HUES64 (cell line): ENCODE data around the gene MPZL1.
"Not testable (repeated sequence)": the region's sequence is repeated elsewhere in the genome, so short reads cannot be mapped to it uniquely, and the experiment has no call there.

ENCODE experiments used
- H3K27ac ChIP-seq: 2 replicates; pipeline ENCODE4 v1.7.0; 2013; ENCODE audit warnings: low read depth, low read length, inconsistent platforms
- H3K27me3 ChIP-seq: 2 replicates; pipeline ENCODE4 v1.6.1; 2013; ENCODE audit warnings: mild to moderate bottlenecking, low read length; ENCODE audit not compliant: insufficient read depth
- H3K36me3 ChIP-seq: 2 replicates; pipeline ENCODE4 v1.6.1; 2013; ENCODE audit warnings: mild to moderate bottlenecking, low read length; ENCODE audit not compliant: insufficient read depth
- H3K4me1 ChIP-seq: 2 replicates; pipeline ENCODE4 v1.6.1; 2013; ENCODE audit warnings: mild to moderate bottlenecking, low read length, moderate library complexity; ENCODE audit not compliant: insufficient read depth
- H3K4me3 ChIP-seq: 2 replicates; pipeline ENCODE4 v1.5.1; 2013; ENCODE audit warnings: mild to moderate bottlenecking, low read length, moderate library complexity
- H3K9ac ChIP-seq: 2 replicates; pipeline ENCODE4 v1.6.1; 2013; ENCODE audit warnings: mild to moderate bottlenecking, low read depth, low read length
- H3K9me3 ChIP-seq: 2 replicates; pipeline ENCODE4 v1.6.1; 2013; ENCODE audit warnings: low read depth, low read length; ENCODE audit not compliant: insufficient read depth
- WGBS: fragments of 150-250, 120-280 bp; methylation state at CpG from one replicate; pipeline ENCODE4 v1.1.7; 2013; ENCODE audit warnings: missing lambda C conversion rate; 5-methylcytosine and 5-hydroxymethylcytosine counted together

The MPZL1 gene

GRCh38 chr1:167710836-167711235 is 10.9 kb upstream of the MPZL1 start:
- H3K9ac ChIP-seq, result no peak overlapping the region
- no peaks in the 10 kb centered on the region for H3K9me3 ChIP-seq
- H3K27me3 ChIP-seq, result peaks cover 24% of the 10 kb centered on the region
- no peak overlapping the region for H3K4me3 ChIP-seq
- no peaks in the 10 kb centered on the region for H3K36me3 ChIP-seq
- 67% methylated on average over 1 of the region's 1 CpG for WGBS
- no peak overlapping the region for H3K27ac ChIP-seq
- peaks cover 14% of the 10 kb centered on the region for H3K4me1 ChIP-seq

- WGBS, result 92% methylated on average over 3 of the region's 3 CpGs
- peaks cover 24% of the 10 kb centered on the region for H3K27me3 ChIP-seq
- H3K9me3 ChIP-seq, result no peaks in the 10 kb centered on the region
- peaks cover 5% of the 10 kb centered on the region; the same call in 1 of the 2 replicates for H3K4me1 ChIP-seq
- H3K36me3 ChIP-seq, result no peaks in the 10 kb centered on the region
- no peak overlapping the region for H3K9ac ChIP-seq
- no peak overlapping the region for H3K27ac ChIP-seq
- no peak overlapping the region for H3K4me3 ChIP-seq
Measured at GRCh38 chr1:167711797-167712196, 10.0 kb upstream of the MPZL1 start.

GRCh38 chr1:167713330-167714081 is 8.3 kb upstream of the MPZL1 start:
- Histone ChIP-seq H3K27me3 (peaks cover 24% of the 10 kb centered on the region), H3K4me1 (no peaks in the 10 kb centered on the region), H3K36me3 (no peaks in the 10 kb centered on the region), H3K9ac (peak overlapping the region; percentile 81), H3K4me3 (peak overlapping the region; percentile 77), H3K27ac (no peak overlapping the region), H3K9me3 (no peaks in the 10 kb centered on the region)
- whole genome bisulfite sequencing, result 2% methylated on average over 30 of the region's 31 CpGs

- no peaks in the 10 kb centered on the region for H3K36me3 ChIP-seq
- no peak overlapping the region for H3K27ac ChIP-seq
- H3K9me3 ChIP-seq, result no peaks in the 10 kb centered on the region
- peaks cover 24% of the 10 kb centered on the region for H3K27me3 ChIP-seq
- WGBS, result under 1% methylated on average over 28 of the region's 28 CpGs
- peak overlapping the region; percentile 77 for H3K4me3 ChIP-seq
- H3K4me1 ChIP-seq, result peaks cover 4% of the 10 kb centered on the region
- H3K9ac ChIP-seq, result peak overlapping the region; percentile 81
Measured at GRCh38 chr1:167714098-167714438, 7.7 kb upstream of the MPZL1 start.

- Histone ChIP-seq H3K9me3 (no peaks in the 10 kb centered on the region), H3K27ac (peak overlapping the region; percentile 12; the same call in 1 of the 2 replicates), H3K4me3 (peak overlapping the region; percentile 77), H3K9ac (peak overlapping the region; percentile 81), H3K4me1 (peaks cover 9% of the 10 kb centered on the region), H3K36me3 (no peaks in the 10 kb centered on the region), H3K27me3 (peaks cover 24% of the 10 kb centered on the region)
- under 1% methylated on average over 50 of the region's 50 CpGs for WGBS
Measured at GRCh38 chr1:167714439-167715156, 7.2 kb upstream of the MPZL1 start.

GRCh38 chr1:167715157-167715999 is 6.4 kb upstream of the MPZL1 start:
- WGBS, result under 1% methylated on average over 22 of the region's 26 CpGs
- peak overlapping the region; percentile 31 for H3K9ac ChIP-seq
- H3K36me3 ChIP-seq, result no peaks in the 10 kb centered on the region
- no peaks in the 10 kb centered on the region for H3K9me3 ChIP-seq
- H3K4me3 ChIP-seq, result peak overlapping the region; percentile 77
- H3K4me1 ChIP-seq, result peaks cover 9% of the 10 kb centered on the region
- H3K27me3 ChIP-seq, result peaks cover 24% of the 10 kb centered on the region
- peak overlapping the region; percentile 12; the same call in 1 of the 2 replicates for H3K27ac ChIP-seq

- Histone ChIP-seq H3K27me3 (peaks cover 24% of the 10 kb centered on the region), H3K27ac (no peak overlapping the region), H3K4me1 (peaks cover 11% of the 10 kb centered on the region), H3K9ac (peak overlapping the region; percentile 22; the same call in 1 of the 2 replicates), H3K9me3 (no peaks in the 10 kb centered on the region), H3K36me3 (no peaks in the 10 kb centered on the region), H3K4me3 (peak overlapping the region; percentile 77)
- WGBS, result 0% methylated on average over 2 of the region's 4 CpGs
Measured at GRCh38 chr1:167716000-167716271, 5.8 kb upstream of the MPZL1 start.

- peaks cover 15% of the 10 kb centered on the region for H3K4me1 ChIP-seq
- 97% methylated on average over 3 of the region's 3 CpGs for WGBS
- no peaks in the 10 kb centered on the region for H3K9me3 ChIP-seq
- H3K36me3 ChIP-seq, result no peaks in the 10 kb centered on the region
- H3K27me3 ChIP-seq, result peaks cover 18% of the 10 kb centered on the region
- H3K27ac ChIP-seq, result no peak overlapping the region
- no peak overlapping the region for H3K4me3 ChIP-seq
- H3K9ac ChIP-seq, result no peak overlapping the region
Measured at GRCh38 chr1:167717351-167717750, 4.4 kb upstream of the MPZL1 start.

- Histone ChIP-seq H3K27ac (no peak overlapping the region), H3K36me3 (no peaks in the 10 kb centered on the region), H3K9ac (no peak overlapping the region), H3K4me1 (peaks cover 29% of the 10 kb centered on the region), H3K9me3 (no peaks in the 10 kb centered on the region), H3K27me3 (peaks cover under 1% of the 10 kb centered on the region; the same call in 1 of the 2 replicates), H3K4me3 (no peak overlapping the region)
- 76% methylated on average over 7 of the region's 7 CpGs for whole genome bisulfite sequencing
Measured at GRCh38 chr1:167718914-167719691, 2.7 kb upstream of the MPZL1 start.

GRCh38 chr1:167719715-167720421 is 1.9 kb upstream of the MPZL1 start:
- peaks cover 29% of the 10 kb centered on the region for H3K4me1 ChIP-seq
- H3K27me3 ChIP-seq, H3K9me3 ChIP-seq, H3K9ac ChIP-seq, H3K36me3 ChIP-seq, H3K27ac ChIP-seq, H3K4me3 ChIP-seq: not testable (repeated sequence)
- WGBS, result 82% methylated on average over 24 of the region's 25 CpGs
